HCT116 (cell line): ENCODE measurements around the gene MED9. TPM values are rescaled to one million over a fixed set of nuclear protein-coding genes. Genes with fewer than 3 reads are reported as not detected.

ENCODE experiments used
- ATAC-seq: fragments of 200-7000 bp; cut with Tn5 transposase; 2 replicates; pipeline ENCODE4 v1.9.1; 2020; ENCODE audit warnings: mild to moderate bottlenecking, moderate library complexity
- BruUV-seq: library from RNA; stranded (reverse); fragments of 400-500 nt; replicated peaks from 2 replicates; lab custom pipeline; 2021; lab: Mats Ljungman, UMichigan
- CTCF ChIA-PET: fragments of 300-600 bp; sonication (Branson Sonifier 250); formaldehyde crosslinking; loops from one replicate; lab custom pipeline; 2021; ENCODE audit warnings: antibody characterized with exemption; lab: Charles Lee
- POLR2A ChIA-PET: fragments of 300-600, 350-600 bp; sonication (Branson Sonifier 250); formaldehyde crosslinking; loops from one replicate; lab custom pipeline; 2021; ENCODE audit warnings: antibody characterized with exemption; lab: Charles Lee
- RAD21 ChIA-PET, 2 experiments: fragments of 300-600 bp; sonication (Branson Sonifier 250); formaldehyde crosslinking; loops; one replicate each; lab custom pipeline; 2023; ENCODE audit warnings: low total read pairs in 2 of 2; ENCODE audit not compliant: uncharacterized antibody in 2 of 2, unreplicated experiment in 2 of 2, low non-redundant PET in 1 of 2; lab: Charles Lee
- DNase-seq: peaks from one replicate; pipeline ENCODE4 v3.0.0-alpha.2; 2010; ENCODE audit warnings: low read depth, low spot score
- H2AFZ ChIP-seq: fragments of 200-600 bp; shearing (Covaris generic), sonication (generic); 2 replicates; pipeline ENCODE4 v1.6.1; 2017; ENCODE audit warnings: low read depth, mixed run types, mixed read lengths, antibody characterized with exemption, low read length; ENCODE audit not compliant: poor library complexity, severe bottlenecking
- H3K27ac ChIP-seq: 2 replicates; pipeline ENCODE4 v1.5.1; 2012; ENCODE audit warnings: low read depth, low read length
- H3K27me3 ChIP-seq: fragments of 200-600 bp; sonication (generic); 2 replicates; pipeline ENCODE4 v1.6.1; 2016; ENCODE audit warnings: mixed run types, low read length, mixed read lengths; ENCODE audit not compliant: insufficient read depth
- H3K36me3 ChIP-seq, 2 experiments: fragments of 200-500 bp in 1 of 2; fragments of 200-600 bp in 1 of 2; sonication (Bioruptor generic) in 1 of 2; sonication (generic) in 1 of 2; 2 replicates each; pipeline versions ENCODE4 v1.5.1 to v1.6.1; 2014 to 2016; ENCODE audit warnings: low read length in 2 of 2, inconsistent platforms in 1 of 2, mixed read lengths in 1 of 2, mixed run types in 1 of 2; ENCODE audit not compliant: insufficient read depth in 2 of 2, control insufficient read depth in 1 of 2
- H3K4me1 ChIP-seq, 2 experiments: fragments of 200-600 bp in 1 of 2; sonication (generic) in 1 of 2; 2 replicates each; pipeline versions ENCODE4 v1.5.1 to v1.6.1; 2012 to 2017; ENCODE audit warnings: low read length in 2 of 2, inconsistent platforms in 1 of 2, mild to moderate bottlenecking in 1 of 2, mixed read lengths in 1 of 2, mixed run types in 1 of 2, moderate library complexity in 1 of 2; ENCODE audit not compliant: insufficient read depth in 2 of 2, control insufficient read depth in 1 of 2
- H3K4me2 ChIP-seq: fragments of 200-600 bp; sonication (generic); 2 replicates; pipeline ENCODE4 v1.6.1; 2017; ENCODE audit warnings: mixed run types, low read length, mixed read lengths
- H3K4me3 ChIP-seq, 2 experiments: fragments of 200-600 bp in 1 of 2; sonication (generic) in 1 of 2; replicated peaks in 1 of 2; 2 replicates each; pipeline ENCODE4 v1.5.1; 2011 to 2016; ENCODE audit warnings: low read length in 2 of 2, control low read depth in 1 of 2, low read depth in 1 of 2, mild to moderate bottlenecking in 1 of 2, mixed read lengths in 1 of 2, mixed run types in 1 of 2
- H3K79me2 ChIP-seq: fragments of 200-600 bp; sonication (generic); 2 replicates; pipeline ENCODE4 v1.6.1; 2017; ENCODE audit warnings: mild to moderate bottlenecking, mixed run types, low read length, moderate library complexity, mixed read lengths; ENCODE audit not compliant: insufficient read depth
- H3K9ac ChIP-seq: fragments of 200-600 bp; sonication (generic); 2 replicates; pipeline ENCODE4 v1.6.1; 2016; ENCODE audit warnings: low read length, mixed read lengths
- H3K9me2 ChIP-seq: fragments of 200-600 bp; sonication (generic), shearing (Covaris generic); 2 replicates; pipeline ENCODE4 v1.6.1; 2017; ENCODE audit warnings: mixed run types, mild to moderate bottlenecking, moderate library complexity; ENCODE audit not compliant: insufficient read depth
- H3K9me3 ChIP-seq, 2 experiments: fragments of 200-500 bp in 1 of 2; fragments of 200-600 bp in 1 of 2; sonication (Bioruptor generic) in 1 of 2; sonication (generic) in 1 of 2; 2 replicates each; pipeline ENCODE4 v1.6.1; 2014 to 2017; ENCODE audit warnings: low read length in 2 of 2, mixed read lengths in 2 of 2, inconsistent platforms in 1 of 2, low read depth in 1 of 2, mild to moderate bottlenecking in 1 of 2, mixed run types in 1 of 2, moderate library complexity in 1 of 2; ENCODE audit not compliant: control insufficient read depth in 1 of 2, insufficient read depth in 1 of 2
- H4K20me1 ChIP-seq: fragments of 200-600 bp; sonication (generic), shearing (Covaris generic); 2 replicates; pipeline ENCODE4 v1.6.1; 2017; ENCODE audit warnings: mixed run types, mild to moderate bottlenecking, moderate library complexity; ENCODE audit not compliant: insufficient read depth
- ATF3 ChIP-seq: IDR thresholded peaks from 2 replicates; pipeline ENCODE4 v1.6.1; 2012
- CEBPB ChIP-seq: IDR thresholded peaks from 2 replicates; pipeline ENCODE4 v1.6.1; 2012; ENCODE audit warnings: low read depth
- ELF1 ChIP-seq: IDR thresholded peaks from 2 replicates; pipeline ENCODE4 v1.6.1; 2012; ENCODE audit warnings: low read depth, borderline replicate concordance
- RAD21 ChIP-seq: IDR thresholded peaks from 2 replicates; pipeline ENCODE4 v1.6.1; 2012; ENCODE audit warnings: low read depth, mild to moderate bottlenecking
- REST ChIP-seq: IDR thresholded peaks from 2 replicates; pipeline ENCODE4 v1.6.1; 2012; ENCODE audit warnings: low read depth
- SIN3A ChIP-seq: IDR thresholded peaks from 2 replicates; pipeline ENCODE4 v1.6.1; 2012; ENCODE audit warnings: low read depth
- SP1 ChIP-seq: IDR thresholded peaks from 2 replicates; pipeline ENCODE4 v1.6.1; 2012; ENCODE audit warnings: low read depth
- TCF7L2 ChIP-seq: IDR thresholded peaks from 2 replicates; pipeline ENCODE4 v1.7.0; 2011; ENCODE audit warnings: borderline replicate concordance, inconsistent platforms; ENCODE audit not compliant: insufficient read depth, insufficient read length; ENCODE audit errors: extremely low read depth
- ZFX ChIP-seq: fragments of 450-650 bp; IDR thresholded peaks from 2 replicates; pipeline ENCODE4 v1.6.1; 2017
- ZNF274 ChIP-seq: fragments of 200-500 bp; sonication (Bioruptor generic); IDR thresholded peaks from 2 replicates; pipeline ENCODE4 v1.6.1; 2014; ENCODE audit warnings: mild to moderate bottlenecking, low read depth, low read length, inconsistent platforms
- intact Hi-C: fragments of 100-400 bp; cut with micrococcal nuclease; formaldehyde crosslinking; loops from 2 replicates; pipeline ENCODE4 v1.10.0; 2022
- total RNA-seq: library from RNA; stranded (reverse); gene quantifications from one replicate; pipeline ENCODE4 v1.2.1, GENCODE V29; 2021; ENCODE audit not compliant: unreplicated experiment

Gene MED9
- total RNA-seq, 1 experiment from 2014 or later = 13.9 TPM

DNA sequence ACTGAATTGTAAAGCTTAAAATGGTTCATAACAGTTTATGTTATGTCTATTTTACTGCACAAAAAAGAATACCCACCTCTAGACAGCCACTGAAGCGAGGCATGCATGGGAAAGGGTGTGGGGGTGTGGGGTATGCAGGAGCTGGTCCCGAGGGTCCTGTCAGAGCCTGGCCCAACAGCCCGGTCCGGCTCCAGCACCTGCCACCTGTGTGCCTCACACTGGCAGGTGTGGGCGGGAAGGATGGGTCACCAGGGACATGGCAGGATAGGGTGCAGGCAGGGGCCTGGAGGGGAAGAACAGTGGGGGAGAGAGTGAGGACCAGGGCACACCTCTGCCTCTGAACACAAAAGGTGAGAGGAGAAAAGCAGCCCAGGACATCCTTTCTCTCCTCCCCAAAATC is 42.2 kb downstream of the MED9 start:
- no peaks in the 10 kb centered on the region for H3K79me2 ChIP-seq
- ATAC-seq (no peak), DNase-seq (no peak)
- H2AFZ ChIP-seq = no peak overlapping the region
- no peaks in the 10 kb centered on the region for H3K9me2 ChIP-seq
- no peaks in the 10 kb centered on the region for H3K9me3 ChIP-seq
- RAD21 ChIA-PET = no interaction called here
- no peak overlapping the region for H3K27ac ChIP-seq
- no peaks in the 10 kb centered on the region for H3K27me3 ChIP-seq
- no peak overlapping the region for H3K9ac ChIP-seq
- H3K36me3 ChIP-seq = no peaks in the 10 kb centered on the region
- TF ChIP-seq ZFX (no peak), TCF7L2 (no peak), SIN3A (no peak), ATF3 (no peak), REST (no peak), CEBPB (no peak)
- peaks cover 0 to 18% of the 10 kb centered on the region in 2 experiments; a peak in 1 of 4 replicates for H3K4me1 ChIP-seq
- POLR2A ChIA-PET = no interaction called here
- no peak overlapping the region for H3K4me3 ChIP-seq
- no TSS peak for BruUV-seq
- intact Hi-C loops = no loop called here
- CTCF ChIA-PET = no interaction called here
- no peaks in the 10 kb centered on the region for H4K20me1 ChIP-seq
- no peak overlapping the region for H3K4me2 ChIP-seq

GRCh38 chr17:17519886-17520285 is 43.1 kb downstream of the MED9 start:
- DNase-seq (no peak), ATAC-seq (no peak)
- ChIA-PET RAD21 (no interaction called here), CTCF (no interaction called here), POLR2A (no interaction called here)
- no peak overlapping the region for H3K4me2 ChIP-seq
- intact Hi-C loops = no loop called here
- H3K79me2 ChIP-seq = no peaks in the 10 kb centered on the region
- H3K9me3 ChIP-seq = no peaks in the 10 kb centered on the region
- TF ChIP-seq RAD21 (no peak), CEBPB (no peak), SP1 (no peak), ZNF274 (no peak), ELF1 (no peak), ZFX (no peak)
- H3K27me3 ChIP-seq = no peaks in the 10 kb centered on the region
- H3K4me1 ChIP-seq = peaks cover 0 to 18% of the 10 kb centered on the region in 2 experiments; a peak in 1 of 4 replicates
- H3K36me3 ChIP-seq = no peaks in the 10 kb centered on the region
- H3K9me2 ChIP-seq = no peaks in the 10 kb centered on the region
- no peaks in the 10 kb centered on the region for H4K20me1 ChIP-seq
- no peak overlapping the region for H3K4me3 ChIP-seq
- no peak overlapping the region for H3K27ac ChIP-seq
- BruUV-seq = no TSS peak
- no peak overlapping the region for H3K9ac ChIP-seq
- no peak overlapping the region for H2AFZ ChIP-seq
